ENCODE results near the gene ATR. TPM values are rescaled to one million over a fixed set of nuclear protein-coding genes. Genes with fewer than 3 reads are reported as not detected.
"Not testable (repeated sequence)": the region's sequence is repeated elsewhere in the genome, so short reads cannot be mapped to it uniquely, and the experiment has no call there.

The ATR gene
- total RNA-seq, 3 donors from 2014 or later: 25.6 to 63.7 (median 39.0) TPM

- no peak for DNase-seq (ENCODE audit: low spot score in 2 of 2)
- TF ChIP-seq POLR2A (IDR thresholded peaks at IDR 0.05): no peak
- TF ChIP-seq, protein P1, sequence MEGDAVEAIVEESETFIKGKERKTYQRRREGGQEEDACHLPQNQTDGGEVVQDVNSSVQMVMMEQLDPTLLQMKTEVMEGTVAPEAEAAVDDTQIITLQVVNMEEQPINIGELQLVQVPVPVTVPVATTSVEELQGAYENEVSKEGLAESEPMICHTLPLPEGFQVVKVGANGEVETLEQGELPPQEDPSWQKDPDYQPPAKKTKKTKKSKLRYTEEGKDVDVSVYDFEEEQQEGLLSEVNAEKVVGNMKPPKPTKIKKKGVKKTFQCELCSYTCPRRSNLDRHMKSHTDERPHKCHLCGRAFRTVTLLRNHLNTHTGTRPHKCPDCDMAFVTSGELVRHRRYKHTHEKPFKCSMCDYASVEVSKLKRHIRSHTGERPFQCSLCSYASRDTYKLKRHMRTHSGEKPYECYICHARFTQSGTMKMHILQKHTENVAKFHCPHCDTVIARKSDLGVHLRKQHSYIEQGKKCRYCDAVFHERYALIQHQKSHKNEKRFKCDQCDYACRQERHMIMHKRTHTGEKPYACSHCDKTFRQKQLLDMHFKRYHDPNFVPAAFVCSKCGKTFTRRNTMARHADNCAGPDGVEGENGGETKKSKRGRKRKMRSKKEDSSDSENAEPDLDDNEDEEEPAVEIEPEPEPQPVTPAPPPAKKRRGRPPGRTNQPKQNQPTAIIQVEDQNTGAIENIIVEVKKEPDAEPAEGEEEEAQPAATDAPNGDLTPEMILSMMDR (IDR thresholded peaks at IDR 0.05): no peak
- TF ChIP-seq POLR2AphosphoS5 (IDR thresholded peaks at IDR 0.05): no peak
- intact Hi-C loops (cut with DNase I; ENCODE audit: low total_unique reads): no loop called here
Observed at GRCh38 chr3:142595581-142595950, 17.0 kb upstream of the ATR start.

DNA sequence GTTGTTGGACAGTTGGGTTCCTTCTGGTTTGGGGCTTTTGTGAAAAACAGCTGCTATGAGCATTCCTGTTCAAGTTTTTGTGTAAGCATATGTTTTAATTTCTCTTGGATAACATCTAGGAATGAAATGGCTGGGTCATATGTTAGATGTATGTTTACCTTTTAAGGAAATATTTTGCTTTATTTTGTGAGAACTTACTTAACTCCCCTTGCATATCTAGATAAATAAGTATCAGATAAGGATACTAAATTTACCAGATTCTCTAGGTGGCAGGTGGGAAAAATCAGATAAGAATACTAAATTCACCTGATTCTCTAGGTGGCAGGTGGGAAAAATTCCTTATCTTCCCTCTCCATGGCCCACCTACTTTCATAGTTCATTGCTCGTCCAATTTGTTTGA lies 16.6 kb upstream of the ATR start:
- H3K9me3 ChIP-seq: no peaks in the 10 kb centered on the region
- no peak for TF ChIP-seq POLR2A (IDR thresholded peaks at IDR 0.05)
- no peak for TF ChIP-seq POLR2AphosphoS5 (IDR thresholded peaks at IDR 0.05)
- TF ChIP-seq, protein P1 (IDR thresholded peaks at IDR 0.05): no peak
- peak overlapping the region; percentile 69 to 87 for H3K27ac ChIP-seq
- no peaks in the 10 kb centered on the region for H3K27me3 ChIP-seq
- no peak for DNase-seq (ENCODE audit: low spot score in 2 of 2)
- H3K4me1 ChIP-seq: no peaks in the 10 kb centered on the region
- intact Hi-C loops (cut with DNase I; ENCODE audit: low total_unique reads): no loop called here
- no peaks in the 10 kb centered on the region for H3K36me3 ChIP-seq
- H3K4me3 ChIP-seq: peak overlapping the region in 2 of 3 donors; percentile 71 to 88

More at GRCh38 chr3:142595581-142595950, 17.0 kb upstream of the ATR start:
- Histone ChIP-seq H3K27ac (peak overlapping the region; percentile 69 to 87), H3K4me1 (no peaks in the 10 kb centered on the region), H3K36me3 (no peaks in the 10 kb centered on the region), H3K4me3 (peak overlapping the region; percentile 60 to 88 (median 71)), H3K27me3 (no peaks in the 10 kb centered on the region), H3K9me3 (no peaks in the 10 kb centered on the region)

DNA sequence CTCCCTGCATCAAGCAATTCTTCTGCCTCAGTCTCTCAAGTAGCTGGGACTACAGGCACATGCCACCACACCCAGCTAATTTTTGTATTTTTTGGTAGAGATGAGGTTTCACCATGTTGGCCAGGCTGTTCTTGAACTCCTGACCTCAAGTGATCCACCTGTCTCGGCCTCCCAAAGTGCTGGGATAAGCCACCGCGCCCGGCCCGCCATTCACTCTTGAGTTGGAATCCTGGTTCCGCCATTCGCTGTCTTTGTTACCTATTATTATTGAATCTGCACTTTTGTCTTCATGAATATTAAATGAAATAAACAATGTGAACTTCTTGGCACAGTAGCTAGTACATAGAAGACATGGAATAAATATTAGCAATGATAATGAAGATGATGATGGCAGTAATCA lies 13.7 kb upstream of the ATR start:
- intact Hi-C loops (cut with DNase I; ENCODE audit: low total_unique reads): not testable (repeated sequence)

GRCh38 chr3:142588703-142589102 lies 10.2 kb upstream of the ATR start:
- Histone ChIP-seq H3K36me3 (no peaks in the 10 kb centered on the region), H3K27ac (no peak overlapping the region), H3K4me3 (no peak overlapping the region), H3K27me3 (no peaks in the 10 kb centered on the region), H3K4me1 (no peaks in the 10 kb centered on the region), H3K9me3 (no peaks in the 10 kb centered on the region)
- DNase-seq (ENCODE audit: low spot score in 2 of 2): no peak
- intact Hi-C loops (cut with DNase I; ENCODE audit: low total_unique reads): no loop called here
- TF ChIP-seq POLR2AphosphoS5 (IDR thresholded peaks at IDR 0.05): no peak
- no peak for TF ChIP-seq POLR2A (IDR thresholded peaks at IDR 0.05)
- TF ChIP-seq, protein P1 (IDR thresholded peaks at IDR 0.05): no peak

More for the DNA sequence above, 13.7 kb upstream of the ATR start:
- H3K9me3 ChIP-seq; DNase-seq (ENCODE audit: low spot score in 2 of 2); H3K27me3 ChIP-seq; H3K4me1 ChIP-seq; H3K36me3 ChIP-seq; H3K27ac ChIP-seq; H3K4me3 ChIP-seq: not testable (repeated sequence)

DNA sequence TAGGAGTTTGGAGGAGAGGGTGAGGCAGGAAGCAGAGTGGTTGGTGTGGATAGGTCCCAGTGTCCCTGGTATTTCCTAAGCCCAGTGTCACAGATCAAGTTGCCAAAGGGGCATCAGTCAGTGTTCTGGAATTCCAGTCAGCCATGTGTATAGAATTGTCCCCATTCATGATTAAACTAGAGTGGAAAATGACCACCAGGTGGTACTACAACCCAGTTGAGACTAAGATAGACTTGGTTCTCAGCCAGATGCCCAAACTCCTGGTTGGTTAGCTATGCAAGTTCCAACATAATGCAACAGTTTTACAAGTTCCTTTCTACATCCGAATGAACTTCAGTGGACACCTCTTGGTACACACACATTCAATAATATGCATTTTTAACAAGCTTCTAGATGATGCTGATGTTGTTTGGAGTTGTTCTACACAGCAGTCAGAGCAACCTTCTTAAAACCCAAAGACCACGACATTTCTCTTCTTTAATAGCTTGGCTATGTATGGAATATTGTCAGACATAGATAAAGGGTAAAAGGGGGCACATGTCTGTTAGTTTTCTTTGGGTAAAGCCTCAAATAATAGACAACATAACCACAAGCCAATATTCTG lies 8.4 kb upstream of the ATR start:
- Histone ChIP-seq H3K9me3 (no peaks in the 10 kb centered on the region), H3K27me3 (no peaks in the 10 kb centered on the region), H3K27ac (no peak overlapping the region), H3K4me1 (no peaks in the 10 kb centered on the region), H3K4me3 (no peak overlapping the region), H3K36me3 (no peaks in the 10 kb centered on the region)
- DNase-seq (ENCODE audit: low spot score in 2 of 2): no peak
- TF ChIP-seq POLR2A (IDR thresholded peaks at IDR 0.05): no peak
- TF ChIP-seq, protein P1 (IDR thresholded peaks at IDR 0.05): peak in 2 of 3 donors; percentile 55 to 58
- intact Hi-C loops (cut with DNase I; ENCODE audit: low total_unique reads): no loop called here

- H3K9me3 ChIP-seq; H3K4me3 ChIP-seq; H3K27me3 ChIP-seq; H3K36me3 ChIP-seq; DNase-seq (ENCODE audit: low spot score in 2 of 2); H3K27ac ChIP-seq; intact Hi-C loops (cut with DNase I; ENCODE audit: low total_unique reads); H3K4me1 ChIP-seq: not testable (repeated sequence)
Observed at GRCh38 chr3:142581070-142581469, 2.5 kb upstream of the ATR start.

Measured in breast epithelium (tissue), 4 donors.